ENCODE data around the gene SLC44A2.

GRCh38 chr19:10691883-10692282 is 66.5 kb downstream of the SLC44A2 start:
- TF ChIP-seq EZH2 (IDR thresholded peaks at IDR 0.05; ENCODE audit: low read length, missing control alignments): no peak
- TF ChIP-seq, protein P1, sequence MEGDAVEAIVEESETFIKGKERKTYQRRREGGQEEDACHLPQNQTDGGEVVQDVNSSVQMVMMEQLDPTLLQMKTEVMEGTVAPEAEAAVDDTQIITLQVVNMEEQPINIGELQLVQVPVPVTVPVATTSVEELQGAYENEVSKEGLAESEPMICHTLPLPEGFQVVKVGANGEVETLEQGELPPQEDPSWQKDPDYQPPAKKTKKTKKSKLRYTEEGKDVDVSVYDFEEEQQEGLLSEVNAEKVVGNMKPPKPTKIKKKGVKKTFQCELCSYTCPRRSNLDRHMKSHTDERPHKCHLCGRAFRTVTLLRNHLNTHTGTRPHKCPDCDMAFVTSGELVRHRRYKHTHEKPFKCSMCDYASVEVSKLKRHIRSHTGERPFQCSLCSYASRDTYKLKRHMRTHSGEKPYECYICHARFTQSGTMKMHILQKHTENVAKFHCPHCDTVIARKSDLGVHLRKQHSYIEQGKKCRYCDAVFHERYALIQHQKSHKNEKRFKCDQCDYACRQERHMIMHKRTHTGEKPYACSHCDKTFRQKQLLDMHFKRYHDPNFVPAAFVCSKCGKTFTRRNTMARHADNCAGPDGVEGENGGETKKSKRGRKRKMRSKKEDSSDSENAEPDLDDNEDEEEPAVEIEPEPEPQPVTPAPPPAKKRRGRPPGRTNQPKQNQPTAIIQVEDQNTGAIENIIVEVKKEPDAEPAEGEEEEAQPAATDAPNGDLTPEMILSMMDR (conservative IDR thresholded peaks at IDR 0.05 in 1 of 2, IDR thresholded peaks at IDR 0.05 in 1 of 2; ENCODE audit: low read depth in 1 of 2, low read length in 2 of 2): no peak

All from fibroblast of lung (primary cell).